Measurements from ENCODE around the gene HOMEZ. TPM values are rescaled to one million over a fixed set of nuclear protein-coding genes. Genes with fewer than 3 reads are reported as not detected.

HOMEZ gene
- total RNA-seq, 6 experiments from 2014 or later, result 7.3 to 9.2 (median 7.5) TPM

DNA sequence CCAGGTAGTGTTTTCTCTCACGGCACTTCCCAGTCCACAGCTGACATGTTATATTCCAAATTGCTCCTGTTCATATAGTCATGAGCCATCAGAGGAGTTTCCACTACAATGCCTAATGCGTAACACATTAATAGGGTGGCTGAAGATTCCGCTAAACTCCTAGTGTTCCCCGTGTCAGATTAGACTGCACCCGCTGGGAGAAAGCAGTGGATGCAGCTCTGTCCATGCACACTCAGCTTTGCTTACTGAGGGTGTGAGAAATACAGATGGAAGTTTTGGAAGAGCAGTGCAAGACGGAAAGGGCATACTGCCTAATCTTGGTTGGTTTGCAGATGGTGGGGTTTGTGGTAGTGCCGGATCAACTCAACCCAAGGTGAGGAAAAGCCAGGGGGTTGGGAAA, 11.2 kb upstream of the HOMEZ start:
- no peak for DNase-seq
- no peaks in the 10 kb centered on the region for H3K36me3 Mint-ChIP-seq (ENCODE audit: low read depth)
- no peaks in the 10 kb centered on the region for H3K9me3 Mint-ChIP-seq
- H3K27me3 Mint-ChIP-seq (ENCODE audit: insufficient read depth), result peaks cover 5% of the 10 kb centered on the region; the same call in 1 of the 2 replicates
- H3K27ac Mint-ChIP-seq, result peak overlapping the region; percentile 77
- H3K4me1 Mint-ChIP-seq (ENCODE audit: low read depth), result peaks cover 53% of the 10 kb centered on the region
- TF ChIP-seq, protein P1, sequence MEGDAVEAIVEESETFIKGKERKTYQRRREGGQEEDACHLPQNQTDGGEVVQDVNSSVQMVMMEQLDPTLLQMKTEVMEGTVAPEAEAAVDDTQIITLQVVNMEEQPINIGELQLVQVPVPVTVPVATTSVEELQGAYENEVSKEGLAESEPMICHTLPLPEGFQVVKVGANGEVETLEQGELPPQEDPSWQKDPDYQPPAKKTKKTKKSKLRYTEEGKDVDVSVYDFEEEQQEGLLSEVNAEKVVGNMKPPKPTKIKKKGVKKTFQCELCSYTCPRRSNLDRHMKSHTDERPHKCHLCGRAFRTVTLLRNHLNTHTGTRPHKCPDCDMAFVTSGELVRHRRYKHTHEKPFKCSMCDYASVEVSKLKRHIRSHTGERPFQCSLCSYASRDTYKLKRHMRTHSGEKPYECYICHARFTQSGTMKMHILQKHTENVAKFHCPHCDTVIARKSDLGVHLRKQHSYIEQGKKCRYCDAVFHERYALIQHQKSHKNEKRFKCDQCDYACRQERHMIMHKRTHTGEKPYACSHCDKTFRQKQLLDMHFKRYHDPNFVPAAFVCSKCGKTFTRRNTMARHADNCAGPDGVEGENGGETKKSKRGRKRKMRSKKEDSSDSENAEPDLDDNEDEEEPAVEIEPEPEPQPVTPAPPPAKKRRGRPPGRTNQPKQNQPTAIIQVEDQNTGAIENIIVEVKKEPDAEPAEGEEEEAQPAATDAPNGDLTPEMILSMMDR (IDR thresholded peaks at IDR 0.05), result no peak
- no peak overlapping the region for H3K4me3 Mint-ChIP-seq

DNA sequence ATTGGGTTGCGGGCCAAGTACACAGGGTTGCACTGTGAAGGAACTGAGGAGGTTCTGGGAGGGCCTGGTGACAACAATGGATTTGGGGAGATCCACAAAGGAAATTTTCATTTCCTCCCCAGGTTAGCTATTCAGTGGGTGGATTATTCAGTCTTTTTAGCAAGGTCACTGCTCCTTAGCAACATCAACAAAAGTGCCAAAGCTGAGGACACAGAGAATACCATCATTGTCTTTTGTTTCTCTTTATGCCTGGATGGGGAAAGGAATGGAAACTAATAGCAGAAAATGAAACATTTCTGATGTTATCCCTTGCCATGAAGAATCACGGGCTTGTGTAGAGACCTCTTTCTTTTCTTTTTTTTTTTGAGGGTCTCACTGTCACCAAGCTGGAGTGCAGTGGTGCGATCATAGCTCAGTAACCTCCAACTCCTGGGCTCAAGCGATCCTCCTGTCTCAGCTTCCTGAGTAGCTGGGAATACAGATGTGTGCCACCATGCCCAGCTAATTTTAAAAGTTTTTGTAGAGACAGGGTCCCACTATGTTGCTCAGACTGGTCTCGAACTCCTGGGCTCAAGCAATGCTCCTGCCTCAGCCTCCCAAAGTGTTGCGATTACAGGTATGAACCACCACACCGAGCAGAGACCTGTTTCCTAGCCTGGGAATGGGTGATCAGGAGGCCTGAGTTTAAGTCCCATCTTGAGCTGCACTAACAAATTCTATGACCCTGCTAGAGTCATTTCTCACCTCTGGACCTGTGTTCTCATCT, 10.3 kb upstream of the HOMEZ start:
- H3K36me3 Mint-ChIP-seq (ENCODE audit: low read depth), result no peaks in the 10 kb centered on the region
- no peak for DNase-seq
- no peak overlapping the region for H3K4me3 Mint-ChIP-seq
- TF ChIP-seq, protein P1 (IDR thresholded peaks at IDR 0.05), result no peak
- H3K27me3 Mint-ChIP-seq (ENCODE audit: insufficient read depth), result peaks cover 5% of the 10 kb centered on the region; the same call in 1 of the 2 replicates
- H3K27ac Mint-ChIP-seq, result peak overlapping the region; percentile 43; the same call in 1 of the 2 replicates
- peaks cover 53% of the 10 kb centered on the region for H3K4me1 Mint-ChIP-seq (ENCODE audit: low read depth)
- H3K9me3 Mint-ChIP-seq, result no peaks in the 10 kb centered on the region

DNA sequence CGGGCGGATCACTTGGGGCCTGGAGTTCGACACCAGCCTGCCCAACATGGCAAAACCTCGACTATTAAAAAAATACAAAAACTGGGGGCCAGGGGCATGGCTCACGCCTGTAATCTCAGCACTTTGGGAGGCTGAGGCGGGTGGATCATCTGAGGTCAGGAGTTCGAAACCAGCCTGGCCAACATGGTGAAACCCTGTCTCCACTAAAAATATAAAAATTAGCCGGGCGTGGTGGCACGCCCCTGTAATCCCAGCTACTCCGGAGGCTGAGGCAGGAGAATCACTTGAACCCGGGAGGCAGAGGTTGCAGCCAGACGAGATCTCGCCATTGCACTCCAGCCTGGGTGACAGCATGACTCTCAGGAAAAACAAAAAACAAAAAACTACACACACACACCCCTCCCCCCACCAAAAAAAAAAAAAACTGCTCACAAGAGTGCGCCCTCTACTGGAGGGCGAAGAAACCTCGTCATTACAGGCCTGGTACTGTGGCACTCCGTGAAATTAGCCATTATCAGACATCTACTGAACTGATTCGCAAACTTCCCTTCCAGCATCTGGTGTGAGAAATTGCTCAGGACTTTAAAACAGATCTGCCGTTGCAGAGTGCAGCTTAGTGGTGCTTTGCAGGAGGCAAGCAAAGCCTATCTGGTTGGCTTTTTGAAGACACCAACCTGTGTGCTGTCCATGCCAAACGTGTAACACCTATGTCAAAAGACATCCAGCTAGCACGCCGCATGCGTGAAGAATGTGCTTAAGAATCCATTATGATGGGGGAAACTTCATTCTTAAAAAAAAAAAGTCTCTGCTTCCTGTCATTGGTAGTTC, 9.0 kb upstream of the HOMEZ start:
- peaks cover 6% of the 10 kb centered on the region; the same call in 1 of the 2 replicates for H3K27me3 Mint-ChIP-seq (ENCODE audit: insufficient read depth)
- no peaks in the 10 kb centered on the region for H3K36me3 Mint-ChIP-seq (ENCODE audit: low read depth)
- no peak overlapping the region for H3K27ac Mint-ChIP-seq
- H3K4me3 Mint-ChIP-seq, result no peak overlapping the region
- TF ChIP-seq, protein P1 (IDR thresholded peaks at IDR 0.05), result peak; percentile 96
- peaks cover 43% of the 10 kb centered on the region for H3K4me1 Mint-ChIP-seq (ENCODE audit: low read depth)
- no peaks in the 10 kb centered on the region for H3K9me3 Mint-ChIP-seq
- peak; percentile 32 for DNase-seq

DNA sequence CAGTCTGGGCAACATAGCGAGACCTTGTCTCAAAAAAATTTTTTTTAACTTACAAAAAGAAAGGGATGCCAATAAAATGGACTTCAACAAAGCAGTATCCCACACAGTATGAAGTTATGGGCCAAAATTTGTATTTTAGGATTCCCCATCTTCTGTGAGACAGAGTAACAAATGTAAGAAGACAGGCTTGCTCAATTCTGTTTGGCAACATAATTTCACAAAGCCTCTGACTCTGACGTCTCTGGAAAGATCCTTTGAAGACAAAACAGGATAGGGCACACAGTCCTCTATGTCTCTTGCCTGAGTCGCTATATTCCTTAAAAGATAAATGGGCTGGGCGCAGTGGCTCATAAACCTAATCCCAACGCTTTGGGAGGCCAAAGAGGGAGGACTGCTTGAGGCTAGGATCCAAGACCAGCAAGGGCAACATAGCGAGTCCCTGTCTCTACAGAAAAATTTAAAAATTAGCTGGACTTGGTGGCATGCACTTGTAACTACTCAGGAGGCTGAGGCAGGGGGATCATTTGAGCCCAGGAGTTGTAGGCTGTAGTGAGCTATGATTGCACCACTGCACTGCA, 1.1 kb upstream of the HOMEZ start:
- Mint-ChIP-seq H3K4me1 (ENCODE audit: low read depth) (peaks cover 23% of the 10 kb centered on the region), H3K36me3 (ENCODE audit: low read depth) (no peaks in the 10 kb centered on the region), H3K4me3 (peak overlapping the region; percentile 98), H3K27ac (peak overlapping the region; percentile 96), H3K9me3 (no peaks in the 10 kb centered on the region), H3K27me3 (ENCODE audit: insufficient read depth) (peaks cover 2% of the 10 kb centered on the region; the same call in 1 of the 2 replicates)
- no peak for DNase-seq
- TF ChIP-seq, protein P1 (IDR thresholded peaks at IDR 0.05), result no peak

DNA sequence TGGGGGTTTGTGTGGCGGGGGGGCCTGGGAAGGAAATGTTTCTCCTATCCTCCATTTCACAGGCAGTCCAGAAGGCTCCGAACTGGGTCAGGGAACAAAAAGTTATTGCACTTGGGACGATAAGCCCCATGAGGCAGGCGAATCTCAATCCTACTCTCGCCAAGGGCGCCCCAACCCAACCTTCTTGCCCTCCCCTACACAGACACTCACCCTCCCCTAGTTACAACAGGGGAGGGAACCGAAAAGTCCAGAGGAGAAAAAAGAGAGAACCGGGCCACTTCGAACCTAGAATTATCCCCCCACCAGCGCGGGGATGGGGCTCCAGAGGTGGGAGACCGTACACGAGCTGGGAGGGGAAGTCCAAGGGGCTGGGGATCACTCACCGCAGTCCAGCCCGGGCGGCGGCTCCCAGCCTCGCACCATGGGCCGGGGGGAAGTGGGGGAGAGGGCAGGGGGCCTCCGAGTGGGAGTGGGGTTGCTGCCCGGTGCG, 357 bp downstream of the HOMEZ start:
- H3K27me3 Mint-ChIP-seq (ENCODE audit: insufficient read depth), result peaks cover 2% of the 10 kb centered on the region; the same call in 1 of the 2 replicates
- H3K36me3 Mint-ChIP-seq (ENCODE audit: low read depth), result no peaks in the 10 kb centered on the region
- TF ChIP-seq, protein P1 (IDR thresholded peaks at IDR 0.05), result no peak
- peaks cover 23% of the 10 kb centered on the region for H3K4me1 Mint-ChIP-seq (ENCODE audit: low read depth)
- peak overlapping the region; percentile 98 for H3K4me3 Mint-ChIP-seq
- DNase-seq, result no peak
- H3K9me3 Mint-ChIP-seq, result no peaks in the 10 kb centered on the region
- H3K27ac Mint-ChIP-seq, result peak overlapping the region; percentile 57
